ELR (cell line): ENCODE data around the gene OR4C15.

Experiments
- DNase-seq: peaks from one replicate; pipeline ENCODE4 v3.0.0-alpha.2; 2015; ENCODE audit warnings: low read depth

OR4C15 gene

GRCh38 chr11:55554169-55554568, at the start of gene OR4C15:
OR4C15 (plus strand) TSS chr11:55554469; CDS start chr11:55554469, 0 bp downstream.
- DNase-seq = no peak

GRCh38 chr11:55571828-55572227, 17.6 kb downstream of the OR4C15 start, which contains the start of gene OR4C16:
OR4C16 (plus strand) TSS chr11:55572128; CDS start chr11:55572128, 0 bp downstream.
- no peak for DNase-seq

- no peak for DNase-seq
Observed at GRCh38 chr11:55572548-55572947, 18.3 kb downstream of the OR4C15 start.
